ENCODE data around the gene MRC2. TPM values are rescaled to one million over a fixed set of nuclear protein-coding genes. Genes with fewer than 3 reads are reported as not detected.
"Not testable (repeated sequence)": the region's sequence is repeated elsewhere in the genome, so short reads cannot be mapped to it uniquely, and the experiment has no call there.

The MRC2 gene
- total RNA-seq, 1 donor from 2014 or later: 361 TPM

DNA sequence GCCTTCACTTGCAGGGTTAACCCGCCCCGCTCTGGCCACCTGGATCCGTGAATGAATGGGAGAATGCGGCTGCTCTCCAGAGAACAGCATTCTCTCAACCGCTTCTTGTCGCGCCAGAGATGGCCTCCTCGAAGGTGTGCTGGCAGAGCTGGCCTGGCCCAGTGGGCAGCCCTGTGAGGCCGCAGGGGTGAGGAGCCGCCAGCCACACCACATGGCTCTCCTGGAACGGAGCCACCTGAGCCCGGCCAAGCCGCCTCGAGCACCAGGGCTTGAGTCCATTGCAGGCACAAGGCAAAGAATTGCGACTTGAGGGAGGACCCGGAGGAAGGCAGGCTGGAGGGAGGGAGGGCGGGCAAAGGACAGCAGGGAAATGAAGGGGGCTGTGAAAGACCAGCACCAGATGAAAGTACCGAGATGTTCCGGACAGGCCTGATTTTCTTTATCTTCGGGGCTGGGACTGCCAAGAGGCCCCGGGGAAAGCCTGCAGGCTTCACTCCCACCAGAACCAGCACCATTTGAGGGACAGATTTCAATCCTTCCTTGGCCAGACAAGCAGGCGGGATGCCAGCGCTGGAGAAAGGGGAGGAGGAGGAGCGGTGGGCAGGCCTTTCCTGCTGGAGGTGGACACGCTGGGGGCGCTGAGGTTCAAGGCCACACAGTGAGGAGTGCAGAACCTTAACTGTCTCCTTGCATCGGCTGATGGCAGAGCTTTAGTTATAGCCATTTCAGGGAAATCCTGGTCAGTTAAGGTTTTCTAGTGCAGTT, 69.4 kb downstream of the MRC2 start:
- DNase-seq (ENCODE audit: low read depth) (no peak), FAIRE-seq (no peak)
- peaks cover 14% of the 10 kb centered on the region for H3K4me1 ChIP-seq (ENCODE audit: insufficient read depth, low read length)
- peaks cover 2% of the 10 kb centered on the region for H3K36me3 ChIP-seq (ENCODE audit: insufficient read depth, low read length)
- no peaks in the 10 kb centered on the region for H3K27me3 ChIP-seq (ENCODE audit: insufficient read depth, low read length)
- no peak overlapping the region for H2AFZ ChIP-seq (ENCODE audit: low read depth, low read length)
- no peak overlapping the region for H3K27ac Mint-ChIP-seq (ENCODE audit: unreplicated experiment)
- no peak overlapping the region for H3K4me3 Mint-ChIP-seq (ENCODE audit: unreplicated experiment)
- no peak overlapping the region for H3K27ac ChIP-seq (ENCODE audit: low read depth, low read length)
- no peaks in the 10 kb centered on the region for H3K79me2 ChIP-seq (ENCODE audit: insufficient read depth, low read length)
- no peak overlapping the region for H3K4me3 ChIP-seq (ENCODE audit: insufficient read depth, low read depth, low read length)
- H4K20me1 ChIP-seq (ENCODE audit: insufficient read depth, low read length): peaks cover 20% of the 10 kb centered on the region
- TF ChIP-seq, protein P1, sequence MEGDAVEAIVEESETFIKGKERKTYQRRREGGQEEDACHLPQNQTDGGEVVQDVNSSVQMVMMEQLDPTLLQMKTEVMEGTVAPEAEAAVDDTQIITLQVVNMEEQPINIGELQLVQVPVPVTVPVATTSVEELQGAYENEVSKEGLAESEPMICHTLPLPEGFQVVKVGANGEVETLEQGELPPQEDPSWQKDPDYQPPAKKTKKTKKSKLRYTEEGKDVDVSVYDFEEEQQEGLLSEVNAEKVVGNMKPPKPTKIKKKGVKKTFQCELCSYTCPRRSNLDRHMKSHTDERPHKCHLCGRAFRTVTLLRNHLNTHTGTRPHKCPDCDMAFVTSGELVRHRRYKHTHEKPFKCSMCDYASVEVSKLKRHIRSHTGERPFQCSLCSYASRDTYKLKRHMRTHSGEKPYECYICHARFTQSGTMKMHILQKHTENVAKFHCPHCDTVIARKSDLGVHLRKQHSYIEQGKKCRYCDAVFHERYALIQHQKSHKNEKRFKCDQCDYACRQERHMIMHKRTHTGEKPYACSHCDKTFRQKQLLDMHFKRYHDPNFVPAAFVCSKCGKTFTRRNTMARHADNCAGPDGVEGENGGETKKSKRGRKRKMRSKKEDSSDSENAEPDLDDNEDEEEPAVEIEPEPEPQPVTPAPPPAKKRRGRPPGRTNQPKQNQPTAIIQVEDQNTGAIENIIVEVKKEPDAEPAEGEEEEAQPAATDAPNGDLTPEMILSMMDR (IDR thresholded peaks at IDR 0.05; ENCODE audit: insufficient read depth, low read depth, low read length): no peak
- TF ChIP-seq EZH2 (IDR thresholded peaks at IDR 0.05; ENCODE audit: insufficient read depth, low read length): no peak
- H3K4me2 ChIP-seq (ENCODE audit: low read length): no peak overlapping the region
- peaks cover 17% of the 10 kb centered on the region for H3K4me1 Mint-ChIP-seq (ENCODE audit: low read depth, unreplicated experiment)
- H3K9me3 Mint-ChIP-seq (ENCODE audit: unreplicated experiment): no peaks in the 10 kb centered on the region
- no peak overlapping the region for H3K9ac ChIP-seq (ENCODE audit: low read length)
- peaks cover 16% of the 10 kb centered on the region for H3K36me3 Mint-ChIP-seq (ENCODE audit: low read depth, unreplicated experiment)
- no peaks in the 10 kb centered on the region for H3K27me3 Mint-ChIP-seq (ENCODE audit: low read depth, unreplicated experiment)
- no peaks in the 10 kb centered on the region for H3K9me3 ChIP-seq (ENCODE audit: insufficient read depth, low read depth, low read length)

DNA sequence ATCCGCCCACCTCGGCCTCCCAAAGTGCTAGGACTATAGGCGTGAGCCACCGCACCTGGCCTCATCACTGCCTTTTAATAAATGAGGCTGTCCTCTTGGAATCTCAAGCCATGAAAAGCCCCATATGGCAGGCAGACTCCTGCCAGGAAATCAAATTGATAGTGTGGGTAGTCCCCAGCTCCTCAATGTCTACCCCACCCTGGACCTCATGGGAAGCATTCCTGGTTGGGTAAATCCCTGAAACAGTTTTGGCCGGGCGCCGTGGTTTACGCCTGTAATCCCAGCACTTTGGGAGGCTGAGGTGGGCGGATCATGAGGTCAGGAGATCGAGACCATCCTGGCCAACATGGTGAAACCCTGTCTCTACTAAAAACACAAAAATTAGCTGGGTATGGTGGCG, 71.0 kb downstream of the MRC2 start:
- H3K27ac Mint-ChIP-seq (ENCODE audit: unreplicated experiment); H3K27me3 Mint-ChIP-seq (ENCODE audit: low read depth, unreplicated experiment); H3K4me3 Mint-ChIP-seq (ENCODE audit: unreplicated experiment); FAIRE-seq; H3K79me2 ChIP-seq (ENCODE audit: insufficient read depth, low read length); H3K9me3 ChIP-seq (ENCODE audit: insufficient read depth, low read depth, low read length); H3K9me3 Mint-ChIP-seq (ENCODE audit: unreplicated experiment); H3K27ac ChIP-seq (ENCODE audit: low read depth, low read length); H3K27me3 ChIP-seq (ENCODE audit: insufficient read depth, low read length); H3K9ac ChIP-seq (ENCODE audit: low read length); H3K36me3 ChIP-seq (ENCODE audit: insufficient read depth, low read length); H3K4me3 ChIP-seq (ENCODE audit: insufficient read depth, low read depth, low read length); H3K4me2 ChIP-seq (ENCODE audit: low read length); H2AFZ ChIP-seq (ENCODE audit: low read depth, low read length): not testable (repeated sequence)
- Histone ChIP-seq H4K20me1 (ENCODE audit: insufficient read depth, low read length) (peaks cover 13% of the 10 kb centered on the region), H3K4me1 (ENCODE audit: insufficient read depth, low read length) (peaks cover 20% of the 10 kb centered on the region)
- peaks cover 16% of the 10 kb centered on the region for H3K4me1 Mint-ChIP-seq (ENCODE audit: low read depth, unreplicated experiment)
- DNase-seq (ENCODE audit: low read depth): peak; percentile 57
- peaks cover 16% of the 10 kb centered on the region for H3K36me3 Mint-ChIP-seq (ENCODE audit: low read depth, unreplicated experiment)

DNA sequence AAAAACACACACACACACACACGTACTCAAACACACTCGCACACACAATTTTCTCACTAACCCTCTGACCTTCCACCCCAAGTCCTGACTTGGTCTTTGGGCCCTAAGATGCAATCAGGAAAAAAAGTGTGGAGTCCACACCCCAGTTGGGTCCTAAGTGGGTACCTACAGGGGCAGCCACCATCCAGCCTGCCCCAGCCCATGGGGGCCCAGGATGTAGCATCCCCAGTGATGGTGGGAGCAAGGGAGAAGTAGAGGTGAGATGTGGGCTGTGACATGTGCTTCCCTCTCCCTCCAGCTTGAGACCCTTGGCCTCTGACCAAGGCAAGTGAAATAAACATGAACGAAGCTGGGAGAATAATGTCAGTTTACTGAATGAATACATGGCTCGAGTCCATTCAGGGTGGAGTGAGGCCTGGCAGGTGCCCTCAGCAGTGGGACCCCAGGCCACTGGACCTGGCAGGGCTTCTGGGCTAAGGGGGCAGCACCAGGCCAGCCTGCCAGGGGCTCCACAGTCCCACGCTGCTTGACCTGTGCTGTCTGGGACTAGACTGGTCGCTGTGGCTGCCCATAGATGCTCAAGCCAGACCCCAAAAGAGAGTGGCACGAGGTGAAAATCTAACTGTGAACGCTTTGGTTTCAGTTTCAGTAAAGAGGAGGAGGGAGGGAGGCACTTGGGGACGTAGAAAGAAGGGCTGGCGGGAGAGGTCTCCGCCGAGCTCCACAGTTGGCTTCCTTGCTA, 73.7 kb downstream of the MRC2 start:
- H3K4me3 ChIP-seq (ENCODE audit: insufficient read depth, low read depth, low read length): no peak overlapping the region
- peaks cover 26% of the 10 kb centered on the region for H3K4me1 ChIP-seq (ENCODE audit: insufficient read depth, low read length)
- H3K4me3 Mint-ChIP-seq (ENCODE audit: unreplicated experiment): no peak overlapping the region
- H3K27ac ChIP-seq (ENCODE audit: low read depth, low read length): no peak overlapping the region
- no peaks in the 10 kb centered on the region for H3K9me3 ChIP-seq (ENCODE audit: insufficient read depth, low read depth, low read length)
- H3K9me3 Mint-ChIP-seq (ENCODE audit: unreplicated experiment): no peaks in the 10 kb centered on the region
- no peak overlapping the region for H2AFZ ChIP-seq (ENCODE audit: low read depth, low read length)
- H3K4me2 ChIP-seq (ENCODE audit: low read length): no peak overlapping the region
- no peak for FAIRE-seq
- no peaks in the 10 kb centered on the region for H4K20me1 ChIP-seq (ENCODE audit: insufficient read depth, low read length)
- no peaks in the 10 kb centered on the region for H3K27me3 Mint-ChIP-seq (ENCODE audit: low read depth, unreplicated experiment)
- no peak overlapping the region for H3K9ac ChIP-seq (ENCODE audit: low read length)
- H3K27ac Mint-ChIP-seq (ENCODE audit: unreplicated experiment): no peak overlapping the region
- H3K79me2 ChIP-seq (ENCODE audit: insufficient read depth, low read length): no peaks in the 10 kb centered on the region
- peaks cover 9% of the 10 kb centered on the region for H3K4me1 Mint-ChIP-seq (ENCODE audit: low read depth, unreplicated experiment)
- no peak for TF ChIP-seq EZH2 (IDR thresholded peaks at IDR 0.05; ENCODE audit: insufficient read depth, low read length)
- TF ChIP-seq, protein P1 (IDR thresholded peaks at IDR 0.05; ENCODE audit: insufficient read depth, low read depth, low read length): no peak
- no peaks in the 10 kb centered on the region for H3K36me3 ChIP-seq (ENCODE audit: insufficient read depth, low read length)
- no peaks in the 10 kb centered on the region for H3K27me3 ChIP-seq (ENCODE audit: insufficient read depth, low read length)
- DNase-seq (ENCODE audit: low read depth): no peak
- peaks cover 2% of the 10 kb centered on the region for H3K36me3 Mint-ChIP-seq (ENCODE audit: low read depth, unreplicated experiment)
